GM04503 (cell line): ENCODE results near the gene NCAM1.
"Not testable (repeated sequence)": the region's sequence is repeated elsewhere in the genome, so short reads cannot be mapped to it uniquely, and the experiment has no call there.

Experiments used
- DNase-seq: peaks from one replicate; pipeline ENCODE4 v3.0.0-alpha.2; 2012; ENCODE audit warnings: low read depth

NCAM1 gene

DNA sequence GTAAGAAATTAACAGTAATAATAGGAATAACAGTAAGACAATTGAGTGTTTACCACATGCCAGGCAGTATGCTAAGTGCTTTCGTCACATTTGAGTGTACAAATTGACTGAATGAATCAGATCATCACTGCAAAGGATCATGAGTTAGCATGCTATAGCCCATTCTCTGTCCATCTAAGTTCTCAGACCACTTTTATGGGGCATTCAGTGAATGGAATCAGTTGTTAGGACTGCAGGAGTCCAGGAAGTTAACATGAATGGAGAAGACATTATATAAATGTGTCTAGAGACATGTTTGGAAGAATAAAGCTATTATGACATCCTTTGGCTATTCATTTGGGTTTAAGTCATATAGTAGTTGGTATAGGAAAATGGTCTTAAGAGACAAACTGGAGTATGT lies 59.9 kb downstream of the NCAM1 start:
- DNase-seq, result no peak

GRCh38 chr11:113022262-113022661 lies 61.0 kb downstream of the NCAM1 start:
- peak; percentile 58 for DNase-seq

DNA sequence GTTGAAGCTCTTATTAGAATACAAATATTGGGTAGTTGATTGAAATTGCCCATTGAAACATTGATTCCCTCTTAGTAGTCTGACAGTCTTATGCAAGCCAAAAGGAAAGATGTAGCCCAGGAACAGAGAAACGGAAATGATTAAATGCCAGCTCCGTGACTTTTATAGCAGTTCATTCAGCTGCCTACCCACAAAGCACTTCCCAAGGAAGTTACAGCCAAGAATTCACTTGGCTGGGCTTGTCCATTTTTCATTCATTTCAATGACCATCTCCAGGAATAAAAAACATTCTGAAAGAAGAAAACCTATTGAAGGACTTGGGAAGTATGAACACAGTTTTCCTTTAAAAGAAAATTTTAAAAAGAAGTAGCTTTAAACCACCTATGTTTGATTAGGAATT lies 62.0 kb downstream of the NCAM1 start:
- DNase-seq, result peak; percentile 65

DNA sequence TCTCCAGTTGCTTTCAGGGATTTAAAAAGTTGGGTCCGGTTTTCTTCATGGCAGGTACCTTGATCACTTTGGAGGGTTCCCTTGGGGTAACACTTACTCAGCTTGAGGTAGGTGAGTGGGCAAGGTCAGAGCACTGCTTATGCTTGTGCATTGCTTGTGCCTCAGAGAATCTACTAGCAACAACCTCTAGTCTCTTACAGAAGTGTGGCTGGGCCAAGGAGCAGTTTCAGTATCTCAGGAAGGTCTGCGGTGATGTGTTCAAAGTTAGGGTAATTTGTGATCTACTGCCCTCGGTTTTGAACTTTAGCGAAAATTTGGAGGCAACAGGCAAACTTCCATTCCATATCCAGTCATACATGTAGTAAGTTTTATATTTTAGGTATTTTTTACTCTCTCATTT lies 62.8 kb downstream of the NCAM1 start:
- no peak for DNase-seq

- no peak for DNase-seq
These were observed 65.6 kb downstream of the NCAM1 start for GRCh38 chr11:113026778-113027177.

DNA sequence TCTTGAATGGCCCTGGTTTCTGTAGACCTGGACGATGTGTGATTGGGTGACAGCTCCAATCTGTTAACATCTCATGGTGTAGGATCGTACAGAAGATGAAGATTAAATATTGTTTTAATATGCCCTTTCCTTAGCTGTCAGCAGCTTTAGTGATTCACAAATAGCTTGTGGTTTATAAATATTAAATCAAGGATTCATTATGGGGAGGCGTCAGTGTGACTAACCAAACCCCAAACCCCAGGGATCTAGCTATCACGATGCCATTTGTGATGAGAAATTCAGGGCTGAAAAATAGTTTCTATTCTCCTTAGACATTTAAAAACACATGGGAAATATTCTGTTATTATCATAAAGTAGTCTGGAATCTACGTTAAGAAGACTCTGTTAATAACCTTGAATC lies 73.4 kb downstream of the NCAM1 start:
- no peak for DNase-seq

DNA sequence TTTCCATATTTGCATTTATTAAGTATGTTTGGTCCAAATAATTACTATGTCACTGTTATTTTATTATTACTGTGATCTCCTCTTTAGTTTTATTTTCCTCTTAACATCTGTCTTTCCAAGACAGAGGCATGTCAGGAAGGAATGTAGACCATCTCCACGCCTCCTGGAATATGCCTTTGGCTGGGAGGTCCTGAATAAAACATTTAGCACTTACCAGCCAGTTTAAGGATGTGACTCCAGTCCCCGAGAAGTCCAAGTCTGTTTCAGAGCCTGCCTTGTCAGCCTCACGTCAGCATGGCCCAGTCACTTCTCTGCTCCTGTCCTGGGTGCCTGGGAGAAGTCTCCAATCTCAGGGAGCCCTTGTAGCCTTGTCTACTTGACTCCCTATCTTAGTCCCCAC lies 74.5 kb downstream of the NCAM1 start:
- no peak for DNase-seq

DNA sequence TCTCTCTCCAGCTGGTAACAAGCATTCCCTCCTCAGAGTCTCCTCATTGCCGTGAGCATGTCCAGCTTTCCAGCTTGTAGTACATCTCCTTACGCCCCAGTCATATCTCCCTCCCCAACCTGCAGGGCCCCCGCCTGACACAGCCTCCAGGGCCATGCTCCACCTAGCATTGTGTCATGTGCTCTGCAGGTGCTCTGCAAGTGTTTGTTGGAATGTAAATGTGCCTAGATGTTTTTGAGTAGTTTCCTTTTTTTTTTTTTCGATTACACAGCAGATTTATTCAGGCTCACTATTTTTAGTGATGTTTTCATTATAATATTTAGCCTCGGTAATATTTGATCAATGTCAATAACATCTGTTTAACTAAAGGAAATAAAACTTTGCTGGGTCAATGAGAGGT lies 82.5 kb downstream of the NCAM1 start:
- no peak for DNase-seq

DNA sequence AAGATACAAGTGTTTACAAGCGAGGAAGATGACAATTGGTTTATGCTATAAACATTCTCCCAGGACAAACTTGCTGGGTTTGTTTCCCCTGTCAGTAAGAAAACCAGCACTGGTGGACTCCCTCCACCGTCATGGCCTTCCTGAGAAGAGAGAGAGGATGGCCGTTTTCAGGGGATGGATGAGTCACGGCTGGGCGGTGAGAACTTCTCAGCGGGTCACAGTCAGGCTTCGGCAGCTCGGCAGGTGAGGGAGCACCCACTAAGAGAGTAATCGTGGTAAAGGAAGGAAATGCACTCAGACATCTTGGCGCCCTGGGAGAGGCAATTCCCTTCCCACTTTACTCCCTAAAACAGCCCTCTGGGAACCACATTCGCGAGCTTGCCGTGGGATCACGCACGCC lies 83.9 kb downstream of the NCAM1 start:
- DNase-seq, result no peak

- DNase-seq, result no peak
These were observed 85.6 kb downstream of the NCAM1 start for GRCh38 chr11:113046866-113047265.

DNA sequence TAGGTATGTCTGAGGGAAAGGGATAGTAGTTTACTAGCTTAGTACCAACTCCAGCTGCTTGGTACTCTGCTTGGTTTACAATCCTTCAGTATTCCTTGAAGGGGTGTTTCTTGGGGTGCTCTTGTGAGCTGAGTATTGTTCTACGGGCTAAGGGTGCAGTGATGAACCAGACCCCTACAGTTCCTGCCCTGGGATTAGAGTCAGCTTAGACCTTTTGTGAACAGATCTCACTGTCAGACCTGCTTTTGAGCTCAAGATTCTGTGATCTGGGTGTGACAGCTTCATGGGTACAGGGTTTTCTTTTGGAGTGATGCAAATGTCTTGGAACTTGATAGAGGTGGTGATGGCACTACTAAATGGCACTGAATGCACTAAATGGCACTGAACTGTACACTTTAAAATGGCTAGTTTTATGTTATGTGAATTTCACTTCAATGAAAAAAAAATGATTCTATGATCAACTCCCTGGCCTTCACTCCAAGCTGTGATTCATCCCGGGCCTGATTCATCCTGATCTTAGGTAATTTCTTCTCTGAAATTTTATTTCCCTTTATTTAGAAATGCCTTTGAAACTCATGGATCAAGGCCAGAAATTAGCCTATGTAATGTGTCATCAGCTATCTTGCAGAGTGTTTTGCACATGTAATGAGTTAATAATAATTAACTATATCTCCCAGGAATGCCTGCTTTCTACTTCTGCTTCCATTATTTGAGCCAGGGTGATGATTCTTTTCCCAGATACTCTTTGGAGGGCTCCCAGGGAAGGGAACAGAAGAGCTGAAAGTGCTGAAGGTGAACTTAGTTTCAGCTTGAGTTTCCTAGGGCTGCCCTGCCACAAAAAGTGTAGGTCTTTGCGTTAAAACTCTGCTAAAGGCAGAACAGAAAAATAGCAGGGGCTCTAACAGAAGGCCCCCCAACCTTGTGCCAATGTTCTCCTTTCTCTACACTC lies 87.9 kb downstream of the NCAM1 start:
- DNase-seq, result peak; percentile 27

DNA sequence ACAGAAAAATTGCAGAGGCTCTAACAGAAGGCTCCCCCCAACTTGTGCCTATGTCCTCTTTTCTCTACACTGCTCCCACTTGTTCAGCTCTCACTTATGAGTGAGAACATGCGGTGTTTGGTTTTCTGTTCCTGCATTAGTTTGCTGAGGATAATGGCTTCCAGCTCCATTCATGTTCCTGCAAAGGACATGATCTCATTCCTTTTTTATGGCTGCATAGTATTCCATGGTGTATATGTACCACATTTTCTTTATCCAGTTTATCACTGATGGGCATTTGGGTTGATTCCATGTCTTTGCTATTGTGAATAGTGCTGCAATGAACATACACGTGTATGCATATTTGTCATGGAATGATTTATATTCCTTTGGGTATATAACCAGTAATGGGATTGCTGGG lies 91.8 kb downstream of the NCAM1 start:
- not testable (repeated sequence) for DNase-seq

- no peak for DNase-seq
These were observed 95.8 kb downstream of the NCAM1 start for GRCh38 chr11:113057038-113057437.

DNA sequence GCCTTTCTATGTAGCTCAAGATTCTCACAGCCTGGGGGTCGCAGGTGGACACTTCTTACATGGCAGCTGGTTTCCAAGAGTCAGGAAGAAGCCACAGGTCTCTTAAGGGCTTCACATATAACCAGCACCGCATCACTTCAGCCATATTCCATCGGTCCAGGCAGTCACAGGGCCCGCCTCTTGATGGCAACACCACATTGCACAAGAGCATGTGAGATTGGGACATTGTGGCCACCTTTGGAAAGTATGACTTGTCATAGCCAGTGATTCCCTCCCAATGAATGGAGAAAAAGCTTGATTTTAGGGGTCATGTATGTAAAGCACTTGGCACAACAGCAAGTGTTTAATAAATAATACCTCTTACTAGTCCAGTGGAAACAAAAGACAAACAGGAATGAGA lies 98.3 kb downstream of the NCAM1 start:
- DNase-seq, result no peak

GRCh38 chr11:113065330-113065729 lies 104.1 kb downstream of the NCAM1 start:
- DNase-seq, result no peak

- DNase-seq, result no peak
These were observed 111.1 kb downstream of the NCAM1 start for GRCh38 chr11:113072237-113072858.

- no peak for DNase-seq
These were observed 112.2 kb downstream of the NCAM1 start for GRCh38 chr11:113073290-113073953.

DNA sequence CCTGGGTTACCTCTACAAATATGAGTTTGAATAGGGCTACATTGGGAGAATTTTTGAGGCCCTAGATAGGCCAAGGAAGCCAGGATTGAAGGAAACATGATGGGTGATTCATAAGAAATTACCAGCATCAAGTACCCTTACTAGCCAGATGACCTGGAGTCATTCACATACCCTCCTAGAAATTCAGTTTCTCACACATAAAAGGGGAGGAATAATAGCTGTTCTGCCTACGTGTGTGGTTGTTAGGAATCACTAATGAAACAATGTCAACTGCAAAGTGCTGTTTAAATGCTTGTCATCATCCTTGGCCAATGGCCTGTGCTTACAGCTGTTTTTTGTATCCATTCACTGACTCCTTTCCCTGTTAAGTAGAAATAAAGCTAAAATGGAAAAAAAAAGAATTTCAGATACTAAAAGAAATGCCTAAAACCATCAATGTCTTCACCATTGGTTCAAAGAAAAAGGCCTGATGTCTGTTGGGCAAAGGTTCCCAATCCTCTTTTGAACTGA lies 114.4 kb downstream of the NCAM1 start:
- no peak for DNase-seq

- no peak for DNase-seq
These were observed 116.2 kb downstream of the NCAM1 start for GRCh38 chr11:113077379-113077778.

GRCh38 chr11:113082341-113082955 lies 121.2 kb downstream of the NCAM1 start:
- DNase-seq, result no peak

DNA sequence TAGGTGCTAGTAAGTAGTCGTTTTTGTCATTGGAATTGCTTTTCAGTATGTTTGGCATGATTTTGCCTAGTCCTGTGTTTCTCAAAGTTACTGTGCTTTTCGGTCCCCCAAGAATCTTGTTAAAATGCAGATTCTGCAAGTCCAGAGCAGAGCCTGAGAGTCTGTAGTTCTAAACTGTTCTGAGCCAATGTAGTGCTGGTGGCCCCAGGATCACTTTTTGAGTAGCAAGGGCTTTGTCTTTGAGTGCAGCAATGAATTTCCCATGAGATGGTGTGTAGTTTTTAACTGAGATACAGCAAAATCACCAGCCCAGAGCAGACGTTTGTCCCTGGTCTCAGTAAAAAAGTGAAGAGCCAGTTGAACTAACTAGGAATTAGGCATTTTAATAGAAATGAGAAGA lies 122.4 kb downstream of the NCAM1 start:
- no peak for DNase-seq

GRCh38 chr11:113084297-113084696 lies 123.1 kb downstream of the NCAM1 start:
- no peak for DNase-seq
